Stimulated activated CD8-positive, alpha-beta memory T cell treated with anti-CD3 and anti-CD28 coated beads, Interleukin-4, amount 100 ng/mL, for 48 hours (primary cell): ENCODE measurements around the gene HSDL1.
"Not testable (repeated sequence)": the region's sequence is repeated elsewhere in the genome, so short reads cannot be mapped to it uniquely, and the experiment has no call there.

Experiments
- DNase-seq: peaks from one replicate; pipeline ENCODE4 v3.0.0-alpha.2; 2020

The HSDL1 gene

GRCh38 chr16:84137769-84138357 is 7.1 kb downstream of the HSDL1 start:
- no peak for DNase-seq

- no peak for DNase-seq
These were observed 7.7 kb downstream of the HSDL1 start for GRCh38 chr16:84137287-84137686.

GRCh38 chr16:84136331-84137125 is 8.4 kb downstream of the HSDL1 start:
- no peak for DNase-seq

- no peak for DNase-seq
These were observed 12.3 kb downstream of the HSDL1 start for GRCh38 chr16:84132527-84133285.

GRCh38 chr16:84131117-84131516 is 13.9 kb downstream of the HSDL1 start:
- no peak for DNase-seq

GRCh38 chr16:84124257-84125073 is 20.5 kb downstream of the HSDL1 start:
- no peak for DNase-seq

- no peak for DNase-seq
These were observed 24.0 kb downstream of the HSDL1 start for GRCh38 chr16:84121007-84121406.

GRCh38 chr16:84120023-84120422 is 25.0 kb downstream of the HSDL1 start:
- DNase-seq: no peak

GRCh38 chr16:84119368-84119767 is 25.6 kb downstream of the HSDL1 start:
- DNase-seq: no peak

GRCh38 chr16:84118315-84118714 is 26.7 kb downstream of the HSDL1 start:
- not testable (repeated sequence) for DNase-seq

- DNase-seq: peak; percentile 63
These were observed 27.5 kb downstream of the HSDL1 start for GRCh38 chr16:84117494-84117843.

- peak; percentile 98 for DNase-seq
These were observed 28.1 kb downstream of the HSDL1 start, which contains the start of gene MBTPS1 for GRCh38 chr16:84116720-84117493. Gene MBTPS1, minus strand, starts transcription at chr16:84116942. Its CDS starts 15,159 bp downstream, at chr16:84101783.

- peak; percentile 64 for DNase-seq
These were observed 28.9 kb downstream of the HSDL1 start for GRCh38 chr16:84115919-84116719.

GRCh38 chr16:84111949-84112348 is 33.0 kb downstream of the HSDL1 start:
- not testable (repeated sequence) for DNase-seq

- DNase-seq: no peak
These were observed 33.5 kb downstream of the HSDL1 start for GRCh38 chr16:84111525-84111924.

- DNase-seq: no peak
These were observed 34.5 kb downstream of the HSDL1 start for GRCh38 chr16:84110527-84110926.

- DNase-seq: no peak
These were observed 35.2 kb downstream of the HSDL1 start for GRCh38 chr16:84109598-84110335.

- DNase-seq: no peak
These were observed 37.1 kb downstream of the HSDL1 start for GRCh38 chr16:84107921-84108320.

- DNase-seq: no peak
These were observed 38.8 kb downstream of the HSDL1 start for GRCh38 chr16:84105948-84106740.
